ENCODE data around the gene FN1. TPM values are rescaled to one million over a fixed set of nuclear protein-coding genes. Genes with fewer than 3 reads are reported as not detected.

Gene FN1
- total and polyA plus RNA-seq, 2 of the 8 experiments (the other 6 are each of a cell fraction or from before 2014, with no cell fraction given), result 42.9 to 109 TPM

GRCh38 chr2:215454519-215455246 is 18.8 kb upstream of the FN1 start:
- Histone ChIP-seq H4K8ac (ENCODE audit: extremely low read depth, insufficient read depth, low read length) (no peak overlapping the region), H4K5ac (ENCODE audit: insufficient read length, low read depth, low read length) (no peak overlapping the region)
- POLR2A ChIA-PET (ENCODE audit: partially characterized antibody), result no interaction called here
- no peak for TF ChIP-seq BACH1 (IDR thresholded peaks at IDR 0.05; ENCODE audit: low read length)
- TF ChIP-seq EP300 (IDR thresholded peaks at IDR 0.05; ENCODE audit: borderline replicate concordance in 1 of 2, low read depth in 2 of 2, low read length in 2 of 2), result no peak
- TF ChIP-seq POLR2A (IDR thresholded peaks at IDR 0.05; ENCODE audit: control extremely low read depth in 1 of 2, low read depth in 2 of 2, low read length in 2 of 2), result no peak
- TF ChIP-seq KDM4A (IDR thresholded peaks at IDR 0.05; ENCODE audit: low read depth, low read length, severe bottlenecking), result no peak
- no peak for TF ChIP-seq ZNF274 (IDR thresholded peaks at IDR 0.05; ENCODE audit: borderline replicate concordance, extremely low read depth, low read length)
- no peak for TF ChIP-seq SIX5 (IDR thresholded peaks at IDR 0.05; ENCODE audit: low read depth, low read length)
- no peak for TF ChIP-seq CEBPB (IDR thresholded peaks at IDR 0.05; ENCODE audit: low read depth, low read length)
- TF ChIP-seq, protein P1, sequence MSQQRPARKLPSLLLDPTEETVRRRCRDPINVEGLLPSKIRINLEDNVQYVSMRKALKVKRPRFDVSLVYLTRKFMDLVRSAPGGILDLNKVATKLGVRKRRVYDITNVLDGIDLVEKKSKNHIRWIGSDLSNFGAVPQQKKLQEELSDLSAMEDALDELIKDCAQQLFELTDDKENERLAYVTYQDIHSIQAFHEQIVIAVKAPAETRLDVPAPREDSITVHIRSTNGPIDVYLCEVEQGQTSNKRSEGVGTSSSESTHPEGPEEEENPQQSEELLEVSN (IDR thresholded peaks at IDR 0.05), result no peak
- no peak for TF ChIP-seq TBP (IDR thresholded peaks at IDR 0.05; ENCODE audit: low read depth, low read length)
- no peak for TF ChIP-seq SIRT6 (IDR thresholded peaks at IDR 0.05; ENCODE audit: low read length)
- no peak for TF ChIP-seq JUN (IDR thresholded peaks at IDR 0.05; ENCODE audit: low read depth, low read length)
- no peak for TF ChIP-seq NRF1 (IDR thresholded peaks at IDR 0.05; ENCODE audit: low read depth, low read length)
- no peak for TF ChIP-seq TCF12 (IDR thresholded peaks at IDR 0.05; ENCODE audit: low read depth, low read length)
- no peak for TF ChIP-seq KDM5A (IDR thresholded peaks at IDR 0.05; ENCODE audit: low read length)

More at GRCh38 chr2:215454519-215455246, 18.8 kb upstream of the FN1 start:
- Histone ChIP-seq H2AFZ (ENCODE audit: low read length) (peak overlapping the region; percentile 86; the same call in 1 of the 2 replicates), H3K79me1 (ENCODE audit: low read depth, low read length) (no peaks in the 10 kb centered on the region), H4K91ac (replicated peaks; ENCODE audit: insufficient read length, low read length) (no peak overlapping the region), H3K36me3 (ENCODE audit: control insufficient read depth in 2 of 4, insufficient read depth in 4 of 4, low read length in 3 of 4) (no peaks in the 10 kb centered on the region), H3K18ac (ENCODE audit: extremely low read depth, low read length) (no peak overlapping the region), H2AK5ac (ENCODE audit: low read depth, low read length) (no peak overlapping the region), H3K14ac (ENCODE audit: insufficient read length) (no peak overlapping the region), H2BK120ac (replicated peaks; ENCODE audit: low read depth, low read length) (no peak overlapping the region), H3K4me1 (replicated peaks in 1 of 4; ENCODE audit: control insufficient read depth in 3 of 4, insufficient read depth in 4 of 4, low read length in 3 of 4) (no peaks in the 10 kb centered on the region), H3K9ac (replicated peaks in 1 of 4; ENCODE audit: extremely low read depth in 1 of 4, low read depth in 3 of 4, low read length in 3 of 4) (no peak overlapping the region), H2BK20ac (ENCODE audit: low read length) (no peak overlapping the region), H3K23ac (ENCODE audit: insufficient read length) (no peak overlapping the region), H2BK12ac (ENCODE audit: low read depth, low read length) (no peak overlapping the region), H3K4me3 (ENCODE audit: extremely low read depth in 1 of 4, insufficient read depth in 2 of 4, low read depth in 3 of 4, low read length in 4 of 4) (no peak overlapping the region), H2BK15ac (ENCODE audit: low read length) (no peak overlapping the region), H3K4ac (replicated peaks; ENCODE audit: insufficient read length, low read depth, low read length) (no peak overlapping the region), H3K79me2 (ENCODE audit: control insufficient read depth in 1 of 2, insufficient read depth in 2 of 2, low read length in 2 of 2) (no peaks in the 10 kb centered on the region), H3K4me2 (ENCODE audit: insufficient read depth in 1 of 2, low read depth in 2 of 2, low read length in 2 of 2) (no peak overlapping the region), H3K27me3 (replicated peaks in 1 of 4; ENCODE audit: control insufficient read depth in 3 of 4, extremely low read depth in 1 of 4, insufficient read depth in 3 of 4, low read length in 3 of 4) (no peaks in the 10 kb centered on the region), H2BK5ac (ENCODE audit: low read depth, low read length) (no peak overlapping the region), H3K23me2 (ENCODE audit: low read depth, low read length) (no peaks in the 10 kb centered on the region), H3K56ac (replicated peaks; ENCODE audit: insufficient read length, low read depth, low read length) (no peak overlapping the region), H3K27ac (ENCODE audit: low read depth, low read length) (no peak overlapping the region), H3K9me3 (ENCODE audit: insufficient read depth in 2 of 2, low read depth in 1 of 2, low read length in 1 of 2) (no peaks in the 10 kb centered on the region), H4K20me1 (replicated peaks in 1 of 2; ENCODE audit: control insufficient read depth in 1 of 2, insufficient read depth in 2 of 2, low read length in 2 of 2) (no peaks in the 10 kb centered on the region)
- 47% methylated on average over 5 of the region's 5 CpGs; no CpG with 5 or more reads in 1 of the 2 experiments for WGBS, 2 experiments (ENCODE audit: extremely low coverage in 1 of 2, insufficient coverage in 1 of 2, insufficient read length in 1 of 2, insufficient replicate concordance in 2 of 2, low coverage in 1 of 2, low lambda C conversion rate in 2 of 2, missing lambda C conversion rate in 1 of 2)
- DNase-seq (ENCODE audit: low read depth in 1 of 2, low spot score in 2 of 2), result no peak
- FAIRE-seq, result peak; percentile 13
- CTCF ChIA-PET (ENCODE audit: partially characterized antibody), result interaction anchor here (0.6 to 2.4 kb wide), 26 partner anchors 12 to 746 kb away, joined by 3 to 10 read pairs (median 3); no protein-coding TSS in a partner anchor
